Activated naive CD4-positive, alpha-beta T cell treated with Interleukin-2 at 50 U/mL for 16 hours (primary cell): Measurements from ENCODE around the gene CHCHD6.

Experiments used
- DNase-seq: peaks from one replicate; pipeline ENCODE4 v3.0.0-alpha.2; 2020

The CHCHD6 gene

DNA sequence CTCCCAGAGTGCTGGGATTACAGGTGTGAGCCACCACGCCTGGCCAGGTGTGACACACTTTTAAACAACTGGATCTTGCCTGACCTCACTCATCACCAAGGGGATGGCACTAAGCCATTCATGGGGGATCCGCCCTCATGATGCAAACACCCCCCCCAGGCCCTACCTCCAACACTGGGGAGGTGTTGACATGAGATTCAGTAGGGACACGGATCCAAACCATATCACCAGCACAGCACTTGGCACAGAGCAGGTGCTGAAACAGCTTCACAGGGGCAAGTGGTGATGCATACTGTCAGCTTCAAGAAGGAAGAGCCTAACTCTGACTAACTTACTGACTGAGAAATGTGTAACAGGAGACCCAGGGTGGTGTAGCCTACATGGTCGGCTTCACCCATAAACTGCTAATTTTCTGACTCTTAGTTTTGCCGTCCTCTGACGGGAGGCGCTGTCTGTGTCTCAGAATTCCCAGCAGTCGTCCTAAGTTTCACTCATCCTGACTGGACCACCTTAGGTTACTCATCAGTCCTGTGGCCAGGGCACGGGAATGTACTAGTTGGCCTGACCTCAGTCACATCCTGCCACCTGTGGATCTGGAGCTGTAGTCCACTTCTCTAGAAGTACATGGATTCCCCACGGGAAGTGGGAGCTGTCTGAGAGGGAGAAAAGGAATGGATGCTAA is 197.0 kb downstream of the CHCHD6 start:
- no peak for DNase-seq

DNA sequence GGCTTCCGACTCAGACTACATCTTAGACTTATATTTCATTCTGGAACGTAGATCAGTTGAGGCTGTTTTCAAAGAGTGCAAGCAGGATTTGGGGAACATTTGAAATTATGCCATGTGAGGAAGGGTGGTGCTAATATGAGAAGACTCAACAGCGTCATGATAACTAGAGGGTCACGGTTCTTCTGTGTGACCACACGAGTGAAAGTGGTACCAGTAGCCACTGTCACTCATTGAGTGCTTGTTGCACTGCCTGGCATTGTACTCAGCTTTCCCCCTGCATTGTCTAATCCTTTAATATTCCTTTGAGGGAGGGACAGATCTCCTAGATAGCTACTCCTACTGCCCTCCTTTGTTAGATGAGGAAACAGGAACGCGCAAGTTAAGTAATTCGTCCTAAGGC is 197.6 kb downstream of the CHCHD6 start:
- no peak for DNase-seq

DNA sequence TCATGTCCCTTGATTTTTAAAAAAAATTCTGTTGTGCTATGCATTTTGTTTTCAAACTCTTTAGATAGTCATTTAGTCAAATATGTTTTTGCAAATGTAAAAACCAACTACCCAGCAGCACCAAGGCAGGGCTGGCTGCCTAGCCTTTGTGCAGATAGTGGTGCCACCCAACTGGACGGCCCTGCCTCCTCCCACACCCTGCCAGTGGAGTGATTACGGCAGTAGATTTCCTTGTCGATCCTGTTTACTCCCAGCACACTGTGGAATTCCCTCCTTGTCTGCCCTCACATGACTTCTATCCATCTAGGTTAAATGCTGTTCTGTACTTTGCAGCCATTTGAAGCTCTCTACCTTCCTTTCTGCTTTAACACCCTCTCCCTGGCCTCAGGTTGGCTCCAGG is 199.5 kb downstream of the CHCHD6 start:
- DNase-seq, result no peak

DNA sequence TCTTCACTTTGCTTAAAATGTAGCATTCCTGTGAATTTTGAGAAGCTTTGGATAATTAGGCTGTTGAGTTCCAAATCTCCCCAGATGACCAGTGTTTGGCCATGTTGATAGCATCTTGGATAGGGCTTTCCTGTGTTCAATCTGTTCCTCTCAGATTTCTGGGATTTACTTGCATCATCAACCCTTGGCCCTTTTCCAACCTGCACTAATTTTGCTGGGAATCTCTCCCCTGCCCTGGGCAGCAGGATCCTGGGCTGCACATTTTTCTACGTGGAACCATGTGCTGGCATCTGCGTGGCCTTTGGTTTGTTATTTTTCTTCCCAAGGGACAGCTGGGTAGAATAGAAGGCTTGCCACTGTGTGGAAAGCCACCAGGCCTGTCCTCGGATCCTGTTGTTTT is 203.5 kb downstream of the CHCHD6 start:
- DNase-seq, result no peak

DNA sequence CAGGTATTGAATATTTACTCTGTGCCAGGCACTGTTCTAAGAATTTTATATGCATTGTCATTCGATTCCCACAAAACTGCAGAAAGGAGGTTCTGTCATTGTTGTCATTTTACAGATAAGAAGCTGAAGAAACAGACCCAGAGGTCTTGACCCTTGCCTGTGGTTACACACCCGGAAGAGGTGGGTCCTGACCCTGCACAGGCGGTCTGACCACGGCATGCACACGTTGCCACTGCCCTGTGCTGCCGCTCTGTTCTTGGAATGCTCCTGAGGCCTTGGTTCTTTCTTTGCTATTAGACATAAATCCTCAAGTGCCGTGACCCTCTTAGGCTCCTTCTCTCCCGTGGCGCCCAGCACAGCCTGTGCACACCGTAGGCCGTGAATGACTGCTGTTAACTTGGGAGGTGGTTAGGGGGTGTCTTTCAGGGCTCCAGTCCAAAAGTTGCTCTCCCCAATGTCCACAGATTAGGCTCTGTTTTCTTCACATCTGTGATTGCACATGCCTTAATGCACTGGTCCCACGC is 204.8 kb downstream of the CHCHD6 start:
- DNase-seq, result no peak

DNA sequence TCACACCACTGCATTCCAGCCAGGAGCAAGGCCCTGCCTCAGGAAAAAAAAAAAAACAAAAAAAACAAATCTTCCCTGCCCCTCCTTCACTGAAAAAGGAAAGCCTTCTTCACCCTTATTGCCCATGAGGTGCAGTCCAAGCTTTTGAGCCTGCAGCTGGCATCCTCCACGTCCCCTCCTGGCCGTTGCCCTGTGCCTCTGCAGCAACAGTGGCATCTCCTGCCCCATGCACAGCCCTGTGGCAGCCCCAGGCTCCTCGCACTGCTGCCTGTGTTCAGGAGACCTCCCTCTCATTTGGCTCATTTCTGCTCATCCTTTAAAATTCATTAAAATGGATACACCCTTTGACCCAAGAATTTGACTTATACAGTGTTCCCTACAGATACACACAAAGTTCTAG is 206.2 kb downstream of the CHCHD6 start:
- no peak for DNase-seq

DNA sequence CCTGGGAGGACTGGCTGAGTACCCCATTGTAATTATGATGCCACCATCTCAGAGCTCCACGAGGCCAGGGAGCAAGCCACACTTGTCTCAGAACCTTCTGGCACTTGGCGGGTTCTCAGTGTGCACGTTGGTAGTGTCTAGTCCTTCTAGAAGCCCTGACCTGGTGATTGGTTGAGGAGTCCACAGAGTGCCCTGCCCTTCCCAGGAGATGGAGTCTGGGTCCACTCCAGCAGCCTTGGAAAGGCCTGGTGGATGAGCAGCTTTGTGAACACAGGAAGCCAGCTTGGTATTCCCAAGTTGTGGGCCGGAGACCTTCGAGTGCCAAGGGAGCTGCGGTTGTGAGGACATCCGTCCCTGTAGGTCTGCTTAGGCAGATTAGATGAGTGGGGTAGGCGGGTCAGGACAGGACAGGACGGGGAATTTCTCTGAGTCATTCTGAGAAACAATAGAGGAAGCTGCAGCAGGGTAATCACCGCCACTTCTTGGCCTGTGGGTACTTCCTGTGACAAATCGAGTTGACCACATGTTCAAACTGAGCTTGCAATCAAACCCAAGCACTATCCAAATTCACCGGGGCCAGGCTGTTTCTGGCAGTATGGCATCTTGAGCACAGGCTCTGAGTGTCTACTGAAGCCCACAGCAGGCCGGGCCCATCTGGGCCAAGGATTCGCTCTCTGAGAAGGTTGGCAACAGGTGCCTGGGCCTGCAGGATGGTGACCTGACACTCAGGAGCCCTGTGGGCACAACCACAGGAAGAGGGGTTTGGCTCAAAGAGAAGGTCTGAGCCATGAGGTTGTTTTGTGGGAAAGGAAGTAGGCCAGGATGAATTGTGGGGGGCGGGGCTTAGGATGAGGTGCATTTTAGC is 207.4 kb downstream of the CHCHD6 start:
- DNase-seq, result peak; percentile 63

DNA sequence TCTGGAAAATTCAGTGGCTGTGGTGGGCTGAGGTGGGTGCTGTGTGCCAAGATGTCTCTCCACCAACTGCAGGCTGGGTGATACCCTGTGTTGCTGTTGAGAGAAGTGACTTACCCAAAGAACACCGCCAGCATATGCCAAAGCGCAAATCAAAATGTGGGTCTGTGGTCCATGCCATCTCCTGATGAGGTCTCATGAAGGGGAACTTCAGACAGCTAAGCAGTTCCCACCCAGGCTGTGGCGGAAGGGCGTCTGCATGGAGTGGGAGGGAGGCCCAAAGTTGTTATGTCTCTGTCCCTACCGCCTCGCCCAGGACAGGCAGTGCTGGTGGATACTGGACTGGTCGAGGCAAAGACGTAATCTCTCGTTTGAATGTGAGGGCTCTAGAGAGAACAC is 208.0 kb downstream of the CHCHD6 start:
- no peak for DNase-seq

DNA sequence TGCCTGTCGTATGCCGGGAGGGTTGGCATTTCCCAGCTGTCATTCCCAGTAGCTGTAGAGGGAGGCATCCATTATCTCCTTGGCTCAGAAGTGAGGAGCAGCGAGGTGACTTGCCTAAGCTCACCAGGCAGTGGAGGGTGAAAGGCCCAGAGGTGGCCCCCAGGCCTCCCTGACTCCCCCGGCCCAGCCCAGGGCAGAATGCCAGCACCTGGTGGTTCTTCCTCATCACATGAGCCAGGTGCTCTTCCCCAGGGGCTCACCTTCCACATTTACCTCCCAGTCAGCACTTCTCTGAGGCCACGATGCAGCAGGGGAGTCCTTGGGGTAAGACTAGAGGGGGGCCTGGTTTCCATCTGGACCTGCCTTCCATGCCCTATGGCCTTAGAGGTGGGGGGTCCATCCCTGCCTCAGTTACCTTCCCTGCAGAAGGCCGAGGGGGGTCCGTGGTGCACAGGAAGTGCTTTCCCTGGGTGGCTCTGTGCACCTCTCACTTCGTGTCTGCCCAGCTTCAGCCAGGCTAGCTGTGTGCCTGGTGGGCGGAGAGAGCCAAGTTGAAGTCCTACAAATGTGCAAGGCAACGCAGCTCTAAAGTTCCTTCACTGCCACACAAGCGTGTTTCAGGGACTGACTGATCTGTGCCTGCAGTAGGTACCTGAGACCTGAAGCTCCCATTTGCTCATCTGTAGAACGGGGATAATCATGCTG is 208.6 kb downstream of the CHCHD6 start:
- DNase-seq, result no peak

DNA sequence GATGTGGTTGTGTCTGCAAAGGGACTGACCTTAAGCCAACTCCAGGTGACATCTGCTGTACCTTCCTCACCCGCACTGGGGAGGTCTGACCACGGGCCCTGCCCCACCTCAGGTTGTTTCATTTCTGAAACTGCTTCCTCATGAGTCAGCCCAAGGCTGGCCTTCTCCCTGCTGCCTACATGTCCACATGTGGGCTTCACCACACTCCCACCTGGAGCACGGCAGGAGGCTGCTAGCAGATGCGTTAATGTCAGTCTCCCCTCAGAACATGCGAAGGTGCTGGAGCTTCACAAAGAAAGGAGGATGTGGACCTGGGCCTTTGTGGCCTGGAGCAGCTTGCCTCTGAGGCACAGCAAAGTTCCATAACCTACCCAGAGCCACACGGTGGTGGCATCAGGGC is 209.5 kb downstream of the CHCHD6 start:
- no peak for DNase-seq

DNA sequence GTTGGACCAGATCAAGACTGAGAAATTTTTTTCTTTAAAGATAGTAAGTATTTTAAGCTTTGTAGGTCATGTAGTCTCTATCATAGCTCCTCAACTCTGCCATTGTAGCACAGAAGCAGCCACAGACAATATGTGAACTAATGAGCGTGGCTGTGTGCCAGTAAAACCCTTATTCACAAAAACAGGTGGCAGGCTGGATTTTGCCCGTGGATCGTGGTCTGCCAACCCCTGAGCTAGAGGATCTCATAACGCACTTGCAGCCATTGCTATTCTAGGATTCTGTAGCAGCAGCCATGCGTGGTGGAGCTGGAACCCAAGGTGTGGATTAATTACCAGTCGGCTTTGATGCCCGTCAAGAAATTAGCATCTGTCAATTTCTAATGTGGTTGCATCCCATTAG is 210.2 kb downstream of the CHCHD6 start:
- no peak for DNase-seq

DNA sequence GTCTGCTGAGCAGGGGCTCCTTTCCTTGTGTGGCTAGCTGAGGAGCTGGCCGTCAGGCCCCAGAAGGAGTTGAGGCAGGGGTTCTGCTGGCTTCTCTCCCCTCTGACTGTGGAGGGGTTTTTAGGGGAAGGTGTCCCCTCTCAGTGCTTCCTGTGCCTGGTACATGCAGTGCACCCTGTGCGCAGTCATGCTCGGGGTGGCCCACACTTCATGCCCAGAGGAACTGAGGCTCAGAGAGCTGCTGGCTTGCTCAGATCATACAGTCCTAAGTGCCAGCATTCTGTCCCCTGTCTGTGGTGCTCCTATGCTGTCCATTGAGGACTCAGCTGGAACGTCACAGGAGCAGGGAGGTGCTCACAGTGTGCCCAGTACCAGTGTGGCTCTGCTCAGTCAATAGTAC is 211.0 kb downstream of the CHCHD6 start:
- no peak for DNase-seq

DNA sequence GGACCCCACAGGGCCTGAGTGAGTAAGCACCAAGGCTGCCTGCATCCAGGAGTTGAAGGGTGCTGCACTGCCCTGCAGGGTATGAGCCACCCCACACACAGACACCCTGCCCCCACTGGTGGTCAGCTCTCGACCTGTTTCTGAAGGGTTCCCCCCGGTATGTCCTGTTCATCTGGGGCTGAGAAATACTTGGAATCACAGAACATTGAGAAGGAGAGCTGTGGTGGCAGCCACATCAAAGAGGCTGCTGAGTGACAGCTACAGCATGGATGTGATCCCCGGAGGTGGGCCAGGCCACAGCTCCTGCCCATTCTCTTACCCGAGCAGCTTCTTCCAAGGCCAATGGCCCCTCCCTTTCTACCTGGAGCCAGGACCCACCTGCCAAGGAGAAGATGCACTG is 212.5 kb downstream of the CHCHD6 start:
- DNase-seq, result no peak

DNA sequence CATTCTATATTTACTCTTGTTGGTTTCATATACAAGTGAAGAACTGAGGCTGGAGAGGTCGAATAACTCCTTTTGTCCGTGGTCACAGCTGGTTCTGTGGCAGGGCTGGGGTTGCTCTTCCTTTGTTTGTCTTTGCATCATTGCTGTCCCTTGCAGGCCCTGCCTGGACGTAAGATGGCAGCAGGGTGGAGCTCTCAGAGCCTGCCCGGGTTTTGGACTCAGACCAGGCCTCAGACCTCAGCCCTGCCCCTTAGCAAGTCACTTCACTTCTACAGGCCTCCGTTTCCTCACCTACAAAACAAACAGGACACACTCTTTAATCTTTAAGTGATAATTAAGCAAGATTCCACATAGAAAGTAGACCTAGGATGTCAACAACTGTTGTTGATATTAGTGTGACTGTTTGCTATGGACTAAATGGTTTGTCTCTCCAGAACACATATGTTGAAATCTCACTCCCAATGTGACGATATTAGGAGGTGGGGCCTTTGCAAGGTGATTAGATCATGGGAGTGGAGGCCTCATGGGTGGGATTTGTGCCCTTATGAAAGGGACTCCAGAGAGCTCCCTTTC is 213.3 kb downstream of the CHCHD6 start:
- DNase-seq, result no peak

DNA sequence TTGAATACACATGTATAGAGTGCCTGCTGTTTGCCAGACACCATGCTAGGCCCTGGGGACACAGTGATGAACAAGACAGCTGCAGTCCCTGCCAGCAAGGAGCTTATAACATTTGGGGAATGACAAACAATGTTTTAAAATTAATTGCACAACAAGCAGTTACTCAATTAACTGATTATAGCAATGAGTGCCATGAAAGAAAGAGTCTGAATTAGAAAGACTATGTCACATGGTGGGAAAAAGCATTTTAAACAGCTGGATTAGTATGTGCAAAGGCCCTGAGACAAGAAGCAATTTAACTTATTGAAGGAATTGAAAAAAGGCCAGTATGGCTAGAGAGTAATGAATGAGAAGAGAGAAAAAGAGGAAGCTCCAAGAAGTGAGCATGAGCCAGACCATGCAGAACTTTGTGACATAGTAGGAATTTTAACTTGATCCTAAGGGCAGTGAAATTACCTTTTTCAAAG is 214.3 kb downstream of the CHCHD6 start:
- DNase-seq, result no peak

DNA sequence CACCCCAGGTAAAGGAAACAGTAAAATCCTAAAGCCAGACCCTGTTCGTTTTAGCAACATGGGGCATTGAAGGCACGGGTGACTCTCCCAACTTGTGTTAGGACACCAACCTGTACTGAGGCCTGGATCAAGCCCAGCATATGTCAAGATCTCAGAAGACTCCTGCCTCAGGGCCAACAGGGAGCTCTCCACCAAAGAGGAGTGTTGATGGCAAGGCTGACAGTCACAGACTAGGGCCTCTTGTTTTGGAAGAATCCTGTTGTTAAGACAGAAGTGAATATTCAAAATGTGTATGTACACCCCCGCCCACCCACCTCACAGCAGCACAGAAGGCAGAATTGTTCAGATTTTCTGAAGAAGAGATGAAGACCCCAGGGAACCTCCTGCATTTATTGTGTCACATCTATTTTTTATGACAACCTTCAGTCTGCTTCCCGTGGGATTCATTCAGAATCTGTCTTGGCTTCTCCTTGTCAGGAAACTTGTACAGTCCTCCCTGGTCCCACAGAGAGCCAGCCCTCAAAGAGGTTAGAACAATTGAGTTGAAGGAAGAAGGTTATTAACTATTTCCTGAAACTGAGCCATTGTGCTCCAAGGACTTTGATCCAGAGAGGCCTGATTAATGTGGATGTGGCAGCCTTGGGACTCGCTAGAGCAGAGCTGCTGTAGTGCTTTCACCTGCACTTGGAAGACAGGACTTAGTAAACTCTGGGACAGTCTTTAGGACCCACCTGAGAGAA is 217.2 kb downstream of the CHCHD6 start:
- DNase-seq, result no peak

DNA sequence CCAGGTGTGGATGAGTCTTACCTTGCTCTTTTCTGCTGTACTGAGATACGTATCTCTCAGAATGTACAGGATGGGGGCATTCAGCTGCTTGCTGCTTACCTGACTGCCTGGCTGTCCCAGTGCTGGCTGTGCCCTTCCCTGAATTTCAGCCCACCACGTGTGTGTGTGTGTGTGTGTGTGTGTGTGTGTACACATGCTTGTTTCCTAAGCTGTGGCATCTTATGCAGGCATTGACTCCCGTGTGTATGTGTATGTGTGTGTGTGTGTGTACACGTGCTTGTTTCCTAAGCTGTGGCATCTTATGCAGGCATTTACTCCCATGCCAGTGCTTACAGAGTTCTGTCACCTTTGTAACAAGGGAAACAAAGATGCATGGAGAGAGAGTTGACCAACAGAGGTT is 218.4 kb downstream of the CHCHD6 start:
- DNase-seq, result no peak

DNA sequence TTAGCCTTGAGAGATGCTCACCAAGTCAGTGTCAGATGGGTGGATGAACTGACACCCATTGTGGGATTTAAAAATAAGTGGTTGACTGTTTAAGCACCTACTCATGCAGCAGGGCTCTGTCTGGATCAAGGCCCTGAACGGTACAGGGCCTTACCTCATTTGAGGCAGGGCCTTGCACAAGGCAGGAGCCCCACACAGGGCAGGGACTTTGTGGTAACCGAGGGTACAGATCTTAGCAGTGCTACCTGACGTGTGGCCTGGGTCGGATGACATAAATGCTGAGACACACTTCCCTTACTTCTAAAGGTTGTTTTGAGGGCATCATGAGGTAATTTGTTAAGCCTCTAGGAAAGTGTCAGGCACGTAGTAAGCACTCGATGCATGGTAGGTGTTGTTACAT is 219.4 kb downstream of the CHCHD6 start:
- no peak for DNase-seq

DNA sequence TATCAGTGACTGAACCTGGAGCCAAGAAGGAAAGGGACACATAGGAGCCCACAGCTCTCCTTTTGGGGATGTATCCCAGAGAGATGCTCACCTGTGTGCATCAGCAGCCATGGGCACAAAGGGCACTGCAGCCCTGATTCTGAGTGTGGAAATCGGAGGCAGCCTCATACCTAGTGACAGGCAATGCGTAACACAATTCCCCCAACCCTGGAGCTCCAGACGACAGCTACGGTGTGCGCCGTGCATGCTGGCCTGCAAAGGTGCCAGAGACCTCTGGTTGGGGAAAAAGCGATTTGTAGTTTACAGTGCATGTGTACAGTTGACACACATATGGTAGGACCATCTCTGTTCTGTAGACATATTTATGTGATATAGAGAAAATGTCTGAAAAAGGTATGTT is 219.9 kb downstream of the CHCHD6 start:
- no peak for DNase-seq

DNA sequence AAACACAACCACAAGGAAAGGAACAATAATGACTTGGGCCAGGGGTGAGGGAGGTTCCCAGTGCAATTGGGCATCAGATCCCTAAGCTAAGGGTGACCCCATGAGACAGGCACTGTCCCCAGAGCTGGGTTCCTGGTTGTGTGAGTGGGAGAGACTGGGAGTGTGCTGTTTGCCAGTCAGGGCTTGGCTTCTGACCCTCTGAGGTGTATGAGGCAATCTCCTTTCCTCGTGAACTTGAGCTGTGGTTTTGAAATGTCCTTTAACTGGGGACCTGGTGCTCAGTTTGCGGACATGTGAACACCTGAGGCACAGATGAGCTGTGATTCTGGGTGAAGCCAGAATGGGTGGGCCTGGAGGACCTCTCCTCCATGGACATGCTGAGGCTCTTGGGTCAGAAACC is 220.4 kb downstream of the CHCHD6 start:
- no peak for DNase-seq

DNA sequence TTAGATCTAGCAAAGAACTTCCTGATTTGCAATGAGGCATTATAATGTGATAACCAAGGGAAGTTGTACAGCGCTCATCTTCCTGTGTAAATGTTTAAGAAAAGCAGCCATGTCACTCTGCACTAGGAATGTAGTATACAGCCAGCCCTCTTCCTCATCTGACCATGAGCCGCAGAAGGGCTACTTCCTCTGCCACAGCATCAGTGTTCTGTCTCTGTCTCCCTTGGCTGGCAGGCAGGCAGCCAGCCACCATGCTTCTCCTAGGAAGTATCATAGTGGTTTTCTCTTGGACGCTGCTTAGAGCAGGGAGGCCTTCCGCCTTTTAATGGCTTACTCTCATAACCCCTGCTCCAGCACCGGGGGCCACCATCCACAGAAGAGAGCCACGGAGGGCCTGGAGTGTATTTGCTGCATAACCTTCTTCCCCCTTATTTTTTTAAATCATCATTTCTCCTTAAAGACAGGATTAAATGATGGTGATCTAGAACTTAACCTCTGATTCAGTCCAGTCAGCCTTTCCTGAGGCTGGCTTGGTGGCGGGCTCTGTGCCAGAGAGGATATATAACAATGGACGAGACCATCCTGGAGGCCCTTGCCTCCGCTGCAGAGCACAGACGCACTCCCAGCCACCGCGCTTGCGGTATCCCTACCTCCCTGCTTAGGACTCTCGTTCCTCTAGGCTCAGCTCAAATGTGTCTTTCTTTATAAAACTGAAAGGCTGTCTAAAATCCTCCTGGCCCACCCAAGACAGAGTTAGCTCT is 221.6 kb downstream of the CHCHD6 start:
- no peak for DNase-seq
